Measurements from ENCODE around the gene CDH4.

CDH4 gene

DNA sequence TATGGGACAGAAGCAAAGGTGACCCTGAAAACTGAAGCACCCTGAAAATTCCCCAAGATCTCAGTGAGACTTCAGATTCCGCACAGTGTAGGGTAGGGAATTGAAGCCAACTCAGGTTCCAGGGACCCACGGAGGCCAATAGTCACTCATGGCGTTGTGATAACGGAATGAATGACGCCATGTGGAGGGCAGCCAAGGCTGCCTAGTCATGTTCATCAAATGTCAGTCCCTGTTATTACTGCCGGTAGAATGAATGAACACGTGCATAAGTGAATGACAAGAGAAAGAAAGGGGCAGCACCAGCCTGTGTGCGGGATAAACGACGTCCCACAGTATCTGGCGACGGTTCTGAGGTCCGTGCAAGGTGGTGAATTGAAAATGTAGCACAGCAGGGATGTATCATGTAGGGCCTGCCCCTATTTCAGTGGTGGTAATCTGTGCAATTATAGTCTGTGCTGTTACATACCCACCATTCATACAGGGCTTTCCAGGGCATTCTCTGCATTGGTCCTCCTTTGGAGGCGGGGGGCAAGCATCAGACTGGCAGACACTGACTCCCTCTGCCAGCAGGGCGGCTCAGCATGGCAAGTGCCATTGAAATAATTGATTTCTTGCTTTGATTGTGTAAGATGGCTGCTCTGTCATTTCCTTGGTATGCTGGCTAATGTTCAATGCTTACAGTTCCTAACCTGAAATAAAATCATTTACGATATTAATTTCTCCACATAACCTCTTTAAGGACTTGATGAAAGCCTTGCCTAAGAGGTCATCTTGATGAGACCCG lies 386.9 kb downstream of the CDH4 start:
- no peak for DNase-seq

DNA sequence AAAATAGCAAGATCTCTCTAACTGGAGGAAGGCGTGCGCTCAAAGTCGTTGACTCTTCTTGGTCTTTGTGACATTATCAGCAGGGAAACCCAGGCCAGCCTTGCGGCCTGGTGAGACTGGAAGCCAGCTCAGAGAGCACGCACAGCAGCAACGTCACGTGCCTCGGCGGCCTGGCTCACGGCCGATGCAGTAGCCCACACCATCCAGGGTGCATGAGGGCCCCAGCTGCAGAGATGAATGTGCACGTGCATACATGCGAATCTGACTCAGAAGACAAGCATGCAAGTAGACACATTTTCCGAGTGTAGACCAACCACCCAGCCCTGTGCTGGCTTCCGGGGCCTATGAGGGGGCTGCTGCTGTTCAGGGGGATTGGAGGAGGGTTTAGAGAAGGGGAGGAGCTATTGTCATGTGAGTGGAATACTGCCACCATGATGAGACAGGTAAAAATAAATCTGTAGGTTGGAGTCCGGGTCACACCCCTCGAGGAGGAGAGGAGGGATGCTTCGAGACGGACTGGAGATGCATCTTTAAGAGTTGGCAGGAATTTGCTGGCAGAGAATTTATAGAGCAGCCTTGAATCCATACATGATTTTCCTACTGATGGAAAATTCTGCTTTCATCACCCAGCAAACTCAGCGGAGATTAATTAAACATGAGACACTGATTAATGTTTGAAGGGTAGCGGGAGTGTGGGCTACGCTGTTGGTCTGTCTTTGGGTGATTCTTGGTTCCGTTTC lies 388.2 kb downstream of the CDH4 start:
- DNase-seq = no peak

DNA sequence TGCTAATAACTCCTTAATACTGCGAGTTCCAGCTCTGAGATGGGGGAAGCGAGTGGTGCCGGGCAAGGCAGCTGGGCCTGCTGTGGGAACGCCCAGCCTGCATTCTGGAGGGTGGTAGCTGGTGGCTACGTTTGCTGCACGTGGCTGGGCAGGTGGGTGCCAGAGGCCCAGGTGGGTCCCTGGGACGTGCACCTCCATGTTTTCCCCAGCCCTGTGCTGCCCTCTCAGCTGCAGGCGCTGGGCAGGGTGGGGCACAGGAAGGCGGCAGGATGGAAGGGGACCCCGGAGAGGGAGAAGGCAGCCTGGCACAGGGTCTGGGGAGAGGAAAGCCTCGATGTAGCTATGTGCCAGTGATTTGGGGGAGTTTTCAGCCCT lies 388.8 kb downstream of the CDH4 start:
- DNase-seq = no peak

DNA sequence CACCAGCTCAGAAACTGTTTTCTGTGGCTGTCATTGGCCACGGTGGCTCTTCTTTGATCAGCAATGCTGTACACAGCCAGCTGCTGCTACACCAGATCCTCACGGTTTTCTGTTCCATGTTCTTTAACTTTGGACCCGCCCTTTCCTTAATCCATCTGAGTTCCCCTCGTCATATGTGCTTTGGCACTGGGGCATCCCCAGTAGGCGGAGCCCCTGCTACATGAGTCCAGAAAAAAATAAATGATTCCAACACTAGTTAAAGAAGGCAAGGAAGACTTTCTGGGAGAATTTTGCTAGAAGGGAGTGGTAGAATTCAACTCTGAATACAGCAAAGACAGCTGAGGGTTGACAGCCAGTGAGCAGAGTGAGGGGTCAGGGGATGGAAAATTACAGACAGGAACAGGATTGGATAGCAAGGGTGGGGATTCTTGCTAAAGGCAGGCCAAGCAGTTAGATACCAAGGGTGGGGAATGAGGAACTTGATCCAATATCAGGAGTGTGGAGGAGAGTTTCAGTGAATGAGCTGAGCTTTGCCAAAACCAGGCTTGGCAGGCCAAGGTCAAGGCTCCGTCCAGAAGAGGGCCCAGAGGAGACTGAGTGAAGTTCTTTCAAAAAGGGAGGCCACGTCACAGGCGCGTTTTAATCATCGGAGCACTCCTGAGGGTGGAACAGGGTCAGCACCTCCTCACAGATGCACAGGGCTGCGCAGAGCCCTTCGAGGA lies 391.8 kb downstream of the CDH4 start:
- DNase-seq = no peak

DNA sequence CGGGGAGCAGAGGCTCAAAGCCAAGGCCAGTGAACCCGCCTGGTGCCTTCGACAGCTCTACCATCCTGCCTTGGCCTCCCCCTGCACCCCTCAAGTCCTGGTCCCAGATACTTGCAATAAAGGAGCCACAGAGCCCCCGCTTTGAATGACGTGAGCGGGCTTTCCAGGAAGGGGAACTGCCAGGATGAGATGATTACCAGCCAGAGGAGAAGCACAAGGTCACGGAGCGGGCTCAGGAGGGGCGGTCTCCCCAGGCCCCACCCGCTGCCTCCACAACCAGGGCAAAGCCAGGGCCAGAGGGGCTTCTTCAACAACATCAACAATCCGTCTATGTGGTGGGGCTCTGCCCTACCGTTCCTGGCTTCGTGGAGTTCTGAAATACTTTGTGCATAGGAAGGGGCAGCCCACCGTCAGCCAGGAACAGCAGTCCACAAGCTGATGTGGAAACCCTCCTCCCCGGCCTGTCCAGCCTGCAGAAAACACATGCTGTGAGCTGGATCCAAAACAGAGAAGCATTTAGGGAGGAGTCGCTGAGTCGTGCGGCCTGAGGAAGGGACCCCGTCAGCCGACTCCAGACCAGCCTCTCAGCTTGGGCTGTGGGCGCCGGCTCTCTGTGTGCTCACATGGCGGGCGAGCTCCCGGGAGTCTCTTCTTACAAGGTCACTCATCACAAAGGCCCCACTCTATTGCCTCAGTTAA lies 392.5 kb downstream of the CDH4 start:
- no peak for DNase-seq

DNA sequence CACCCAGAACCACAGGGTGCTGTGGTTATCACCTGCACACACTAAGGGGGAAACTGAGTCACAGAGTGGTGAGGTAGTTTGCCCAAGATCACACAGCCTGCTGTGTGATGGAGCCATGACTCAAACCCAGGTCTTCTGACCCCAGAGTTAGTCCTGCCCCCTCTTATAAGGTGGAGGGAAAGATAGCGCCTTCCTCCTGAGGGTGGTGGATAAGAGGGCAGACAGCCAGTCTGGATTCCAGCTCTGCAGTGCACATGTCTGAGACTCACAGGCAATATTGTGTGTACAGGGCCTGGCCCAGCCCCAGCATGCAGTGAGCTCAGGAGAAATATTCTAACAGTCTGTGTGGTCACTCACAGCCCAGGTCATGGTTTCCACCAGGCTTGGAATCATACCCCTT lies 393.7 kb downstream of the CDH4 start:
- no peak for DNase-seq

DNA sequence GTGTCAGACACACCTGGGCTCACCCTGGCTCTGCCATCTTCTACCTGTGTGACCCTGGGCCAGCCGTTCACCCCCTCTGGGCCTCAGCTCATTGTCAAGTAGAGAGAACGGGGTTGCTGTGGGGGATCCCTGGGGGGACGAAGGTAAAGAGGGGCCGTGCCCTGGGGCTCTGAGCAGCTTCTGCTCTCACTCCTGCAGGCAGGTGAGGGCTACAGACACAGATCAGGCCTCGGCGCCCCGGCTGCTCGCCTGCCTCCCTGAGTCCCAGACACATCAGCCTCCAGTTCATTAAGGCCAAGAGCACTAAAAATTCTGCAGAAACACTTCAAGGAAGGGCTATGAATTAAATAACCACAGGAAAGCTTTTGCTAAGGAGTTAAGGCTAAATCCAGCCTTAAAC lies 394.4 kb downstream of the CDH4 start:
- no peak for DNase-seq

DNA sequence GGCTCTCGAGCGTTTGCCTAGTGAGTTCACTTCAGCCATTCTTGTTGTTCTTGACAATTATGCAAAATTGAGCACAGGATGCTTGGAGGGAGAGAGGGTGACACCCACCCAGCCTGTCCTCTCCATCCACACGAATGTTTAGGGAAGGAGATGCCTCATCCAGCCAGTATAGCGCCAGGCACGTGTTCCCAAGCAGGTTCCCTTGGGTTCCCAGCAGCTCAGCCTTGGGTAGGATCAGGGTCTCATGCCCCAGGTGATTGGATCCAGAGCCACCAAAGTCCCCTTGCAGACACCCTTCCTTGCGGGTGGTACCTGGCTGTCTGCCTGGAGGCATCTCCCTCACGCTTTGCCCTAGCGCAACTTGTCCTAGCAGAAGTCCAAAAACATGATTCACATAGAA lies 394.9 kb downstream of the CDH4 start:
- DNase-seq = no peak

DNA sequence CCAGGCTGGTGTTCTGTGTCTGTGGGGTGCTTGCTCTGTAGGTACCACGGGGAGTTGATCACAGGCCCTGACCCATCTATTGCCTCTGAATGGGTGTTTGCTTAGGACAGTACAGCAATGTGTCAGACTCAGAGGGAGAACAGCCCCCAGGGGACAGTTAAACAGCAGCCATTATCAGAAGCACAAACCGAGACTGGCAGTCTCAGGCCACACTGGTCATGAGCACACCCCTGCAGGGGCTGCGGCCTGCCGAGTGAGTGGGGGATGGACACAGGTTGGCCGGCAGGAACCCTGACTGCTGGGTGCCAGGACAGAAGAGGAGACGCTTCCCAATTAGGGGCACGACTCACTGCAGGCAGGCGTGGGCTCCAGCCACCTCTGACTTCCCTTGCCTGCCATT lies 395.6 kb downstream of the CDH4 start:
- DNase-seq = no peak

DNA sequence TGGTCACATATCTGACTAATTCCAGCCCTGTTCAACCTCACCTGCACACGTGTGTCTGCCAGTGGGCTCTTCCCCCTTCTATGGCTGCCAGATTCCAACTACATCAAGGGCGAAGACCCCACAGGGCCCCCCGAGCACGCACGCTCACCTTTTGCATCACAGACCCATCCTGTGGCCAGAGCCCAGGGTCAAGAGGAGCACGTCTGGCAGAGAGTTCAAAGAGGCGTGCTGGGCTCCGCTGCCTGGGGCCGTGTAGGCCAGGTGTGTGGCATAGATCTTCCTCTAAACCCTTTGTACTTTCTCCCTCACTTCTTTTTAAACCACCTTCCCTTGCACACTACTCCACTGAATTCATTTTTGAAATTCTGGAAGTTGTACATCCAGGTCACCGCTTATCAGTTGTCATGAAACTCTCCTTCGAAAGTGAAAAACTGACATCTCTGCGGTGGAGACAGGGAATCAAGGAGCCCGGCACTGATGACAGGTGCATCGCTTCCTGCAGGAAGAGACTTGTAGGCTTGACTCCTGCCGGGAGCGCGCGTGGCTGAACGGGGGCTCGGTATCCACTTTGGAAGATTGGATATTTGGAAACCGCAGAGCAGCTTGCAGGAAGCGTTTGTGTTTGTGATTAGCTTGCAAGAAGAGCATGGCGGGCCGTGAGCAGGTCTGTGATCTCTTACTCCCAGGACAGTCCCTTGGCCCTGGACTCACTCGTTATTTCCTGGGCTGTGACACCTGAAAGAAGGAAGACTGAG lies 397.2 kb downstream of the CDH4 start:
- DNase-seq = no peak

DNA sequence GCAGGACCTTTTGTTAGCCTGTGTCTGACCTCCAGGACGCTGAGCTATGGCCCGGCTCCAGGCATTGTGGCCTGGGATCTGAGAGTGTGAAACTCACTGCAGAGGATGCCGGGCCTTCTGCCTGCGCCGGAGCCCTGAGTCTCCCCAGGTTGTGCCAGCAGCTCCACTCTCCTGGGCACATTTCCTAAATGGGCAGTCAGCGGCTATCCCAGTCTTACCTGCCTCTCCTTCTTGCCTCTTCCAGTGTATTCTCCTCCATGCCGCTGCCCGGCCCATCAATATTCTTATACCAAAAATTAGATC lies 397.8 kb downstream of the CDH4 start:
- no peak for DNase-seq

DNA sequence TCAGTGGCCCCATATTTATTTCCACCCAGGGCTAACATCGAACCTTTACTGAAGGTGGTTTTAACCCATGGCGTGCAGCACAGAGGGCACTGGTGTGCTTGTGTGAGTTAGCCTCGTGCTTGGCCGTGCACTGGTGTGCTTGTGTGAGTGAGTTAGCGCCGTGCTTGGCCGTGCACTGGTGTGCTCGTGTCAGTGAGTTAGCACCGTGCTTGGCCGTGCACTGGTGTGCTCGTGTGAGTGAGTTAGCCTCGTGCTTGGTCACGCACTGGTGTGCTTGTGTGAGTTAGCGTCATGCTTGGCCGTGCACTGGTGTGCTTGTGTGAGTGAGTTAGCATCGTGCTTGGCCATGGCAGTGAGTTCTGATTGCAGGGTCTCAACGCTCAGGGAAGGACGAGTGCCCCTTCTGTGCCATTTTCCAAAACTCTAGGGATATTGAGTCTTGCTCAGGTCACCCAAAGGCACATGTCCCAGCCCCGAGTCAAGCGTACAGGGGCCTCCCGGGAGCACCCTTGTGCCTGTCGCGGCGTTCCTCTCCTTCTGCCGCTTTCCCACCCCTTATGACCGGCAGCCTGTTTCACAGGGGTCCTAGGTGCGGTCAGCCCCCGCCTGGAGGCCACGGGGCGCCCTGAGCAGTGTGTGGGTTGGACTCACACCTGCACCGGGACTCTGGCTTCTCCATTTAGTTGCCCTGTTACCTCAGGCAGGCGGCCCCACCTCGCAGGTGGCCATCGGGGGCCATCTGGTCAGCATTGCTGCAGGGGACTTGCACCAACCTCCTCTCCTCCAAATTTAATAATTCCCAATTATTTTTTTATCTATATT lies 399.1 kb downstream of the CDH4 start:
- DNase-seq = no peak

DNA sequence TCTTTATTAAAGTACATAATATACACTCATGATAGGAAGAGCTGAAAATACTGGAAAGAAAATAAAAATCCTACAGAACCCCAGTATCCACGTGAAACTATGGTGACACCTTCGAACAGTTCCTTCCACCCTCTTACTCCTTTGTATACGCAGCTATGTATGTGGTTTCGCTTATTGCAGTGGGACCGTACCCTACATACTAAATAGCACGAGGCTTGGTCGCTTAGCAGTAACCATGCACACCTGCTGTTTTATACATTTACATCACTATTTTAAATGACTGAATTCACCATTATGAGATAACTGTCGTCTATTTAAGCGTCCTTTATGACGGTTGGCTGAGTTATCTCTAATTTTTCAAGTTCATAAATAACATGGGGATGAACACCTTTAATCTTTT lies 400.1 kb downstream of the CDH4 start:
- DNase-seq = no peak

DNA sequence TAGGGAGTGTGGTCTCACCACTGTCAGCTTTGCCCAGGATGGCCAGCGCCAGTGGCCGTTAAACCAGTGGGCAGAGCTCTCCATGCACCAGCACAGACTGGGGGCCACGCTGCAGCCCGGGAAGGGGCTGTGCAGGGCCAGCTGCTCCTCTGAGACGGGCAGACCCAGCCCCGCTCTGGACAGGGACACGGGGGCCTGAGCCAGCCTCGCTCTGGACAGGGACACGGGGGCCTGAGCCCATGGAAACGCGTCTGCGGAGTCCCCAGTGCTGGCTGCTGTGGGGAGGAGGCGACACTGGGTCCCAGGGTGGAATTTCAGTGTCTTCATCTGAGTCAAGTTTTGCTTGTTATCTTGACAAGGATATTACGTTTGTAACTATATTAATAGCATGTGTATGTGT lies 402.7 kb downstream of the CDH4 start:
- DNase-seq = no peak

DNA sequence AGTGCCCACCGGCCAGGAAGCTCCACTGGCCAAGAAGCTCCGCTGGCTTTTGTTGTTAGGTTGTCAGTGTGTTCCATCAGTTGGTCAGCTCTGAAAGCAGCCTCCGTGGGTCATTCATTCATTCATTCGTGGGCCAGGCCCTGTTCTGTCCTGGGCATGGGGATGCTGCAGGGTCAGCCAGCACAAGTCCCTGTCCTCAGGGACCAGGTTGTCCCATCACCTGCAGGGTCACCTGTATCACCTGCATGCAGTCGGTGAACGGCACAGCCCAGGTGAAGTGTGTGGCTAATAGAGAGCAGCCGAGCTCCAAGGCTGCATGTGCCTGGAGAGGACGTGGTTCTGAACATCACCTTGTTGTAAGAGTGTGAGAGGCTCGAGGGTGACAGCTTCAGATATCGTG lies 403.5 kb downstream of the CDH4 start:
- DNase-seq = no peak

DNA sequence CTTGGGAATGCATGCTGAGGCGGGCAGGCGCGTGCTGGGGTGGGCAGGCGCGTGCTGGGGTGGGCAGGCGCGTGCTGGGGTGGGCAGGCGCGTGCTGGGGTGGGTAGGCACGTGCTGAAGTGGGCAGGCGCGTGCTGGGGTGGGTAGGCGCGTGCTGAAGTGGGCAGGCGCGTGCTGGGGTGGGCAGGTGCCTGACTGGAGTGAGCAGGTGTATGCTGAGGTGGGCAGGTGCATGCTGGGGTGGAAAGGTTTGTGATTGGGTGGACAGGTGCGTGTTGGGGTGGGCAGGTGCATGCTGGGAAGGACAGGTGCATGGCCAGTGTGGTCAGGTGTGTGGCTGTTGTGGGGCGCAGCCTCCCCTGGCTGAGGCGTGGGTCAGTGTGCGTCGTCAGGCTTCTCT lies 404.1 kb downstream of the CDH4 start:
- DNase-seq = no peak

DNA sequence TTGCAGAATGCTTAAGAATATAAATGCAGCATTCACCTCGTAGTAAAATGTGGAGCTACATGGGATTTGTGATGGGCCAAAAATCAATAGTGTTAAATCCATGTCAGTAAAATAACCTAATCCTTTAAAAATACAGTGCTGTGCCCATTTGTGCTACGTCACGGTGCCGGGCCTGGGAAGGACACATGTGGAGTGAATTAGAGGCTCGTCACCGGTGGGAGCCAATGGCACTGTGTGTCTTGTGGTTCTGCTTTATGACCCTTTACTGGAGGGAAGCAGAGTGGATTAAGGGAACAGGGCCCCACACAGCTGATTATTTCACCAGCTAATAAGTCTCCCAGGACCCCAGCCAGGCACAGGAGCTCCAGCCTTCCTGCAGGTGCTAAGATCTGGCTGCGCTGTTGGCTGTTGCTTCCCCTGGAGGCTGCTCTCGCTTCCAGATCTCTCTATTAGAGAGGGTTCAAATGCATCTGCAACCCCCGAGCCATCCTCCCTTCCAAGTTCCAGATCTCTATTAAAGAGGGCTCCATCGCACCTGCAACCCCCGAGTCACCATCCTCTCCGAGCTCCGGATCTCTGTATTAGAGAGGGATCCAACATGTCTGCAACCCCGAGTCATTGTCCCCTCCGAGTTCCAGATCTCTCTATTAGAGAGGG lies 405.8 kb downstream of the CDH4 start:
- no peak for DNase-seq

DNA sequence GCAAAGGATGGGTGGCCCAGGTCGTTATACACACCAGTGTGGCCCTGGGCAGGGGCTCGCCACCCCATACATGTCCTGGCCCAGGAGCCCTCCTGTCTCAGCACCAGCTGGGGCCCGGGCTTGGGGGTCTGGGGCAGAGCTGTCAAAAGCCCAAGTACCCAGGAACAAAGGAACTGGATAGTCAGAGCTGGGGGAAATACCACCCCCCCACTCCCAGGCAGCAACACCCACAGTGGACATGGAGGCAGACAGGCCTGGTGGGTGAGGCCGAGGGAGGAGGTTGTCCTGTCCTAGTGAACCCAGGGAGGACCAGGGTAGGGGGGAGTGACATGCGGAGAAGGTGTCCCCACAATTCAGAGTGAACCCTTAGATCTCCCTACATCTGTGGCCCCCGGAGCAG lies 406.5 kb downstream of the CDH4 start:
- no peak for DNase-seq

DNA sequence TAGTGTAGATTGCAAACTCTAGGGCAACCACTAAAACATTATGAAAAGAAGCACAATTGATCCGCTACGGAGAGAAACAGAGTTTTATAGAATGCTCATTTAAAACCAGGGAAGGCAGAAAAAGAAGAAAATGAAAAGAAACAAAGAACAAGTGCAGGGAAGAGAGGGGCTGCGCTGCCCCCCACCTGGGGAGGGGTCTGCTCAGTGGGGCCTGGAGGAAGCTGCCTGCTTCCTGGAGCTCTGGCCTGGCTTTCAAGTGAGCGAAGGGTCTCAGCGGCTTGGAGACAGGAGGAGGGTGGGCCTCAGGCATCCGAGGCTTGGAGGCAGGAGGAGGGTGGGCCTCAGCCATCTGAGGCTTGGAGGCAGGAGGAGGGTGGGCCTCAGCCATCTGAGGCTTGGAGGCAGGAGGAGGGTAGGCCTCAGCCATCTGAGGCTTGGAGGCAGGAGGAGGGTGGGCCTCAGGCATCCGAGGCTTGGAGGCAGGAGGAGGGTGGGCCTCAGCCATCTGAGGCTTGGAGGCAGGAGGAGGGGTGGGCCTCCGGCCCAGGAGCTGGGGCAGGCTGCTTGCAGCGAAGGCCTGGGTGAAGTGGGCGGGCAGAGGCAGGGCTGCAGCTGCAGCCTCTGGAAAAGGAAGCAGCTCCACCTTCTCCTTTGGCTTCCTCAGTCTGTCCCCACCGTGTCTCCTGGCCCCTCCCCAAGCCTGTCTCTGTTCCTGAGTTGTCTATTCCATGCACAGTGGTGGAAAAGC lies 407.4 kb downstream of the CDH4 start:
- DNase-seq = no peak

DNA sequence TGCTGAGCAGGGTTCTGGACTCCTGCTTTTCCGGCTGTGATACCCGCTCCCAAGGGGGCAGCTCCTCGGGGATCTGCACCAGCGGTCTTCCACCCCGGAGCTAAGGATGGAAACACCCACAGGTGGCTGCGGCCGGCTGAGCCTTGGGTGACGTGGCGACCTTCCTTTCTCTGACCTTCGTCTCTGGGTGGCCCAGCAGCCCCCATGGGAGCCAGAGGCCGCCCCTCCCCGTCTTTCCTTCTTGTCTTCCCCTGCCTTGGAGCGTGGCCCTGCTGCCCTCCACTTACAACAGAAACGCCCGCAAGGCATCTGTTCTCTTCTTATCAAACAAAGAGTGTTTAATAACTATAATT lies 407.9 kb downstream of the CDH4 start:
- DNase-seq = no peak

DNA sequence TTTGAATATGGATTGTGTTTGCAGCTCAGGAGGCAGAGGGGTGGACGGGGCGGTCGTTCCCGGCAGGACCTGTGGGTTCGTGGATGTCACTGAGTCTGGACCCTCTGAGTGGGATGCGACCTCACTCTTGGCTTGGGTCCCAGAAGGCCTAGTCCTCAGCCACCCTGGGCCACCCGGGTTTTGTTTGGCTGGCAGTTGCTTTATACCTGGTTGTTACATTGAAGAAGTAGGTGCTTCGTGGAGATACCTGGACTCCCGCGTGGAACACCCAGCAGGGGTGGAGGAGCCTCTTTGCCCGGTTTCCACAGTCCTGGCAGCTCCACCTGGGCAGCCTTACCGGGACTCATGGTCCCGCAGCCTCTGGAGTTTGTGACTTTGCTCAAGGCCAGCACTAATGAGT lies 408.5 kb downstream of the CDH4 start:
- no peak for DNase-seq
